ENCODE results near the gene PACRG. TPM values are rescaled to one million over a fixed set of nuclear protein-coding genes. Genes with fewer than 3 reads are reported as not detected.

PACRG gene
- total RNA-seq, 1 experiment from 2014 or later, result 0.44 TPM

DNA sequence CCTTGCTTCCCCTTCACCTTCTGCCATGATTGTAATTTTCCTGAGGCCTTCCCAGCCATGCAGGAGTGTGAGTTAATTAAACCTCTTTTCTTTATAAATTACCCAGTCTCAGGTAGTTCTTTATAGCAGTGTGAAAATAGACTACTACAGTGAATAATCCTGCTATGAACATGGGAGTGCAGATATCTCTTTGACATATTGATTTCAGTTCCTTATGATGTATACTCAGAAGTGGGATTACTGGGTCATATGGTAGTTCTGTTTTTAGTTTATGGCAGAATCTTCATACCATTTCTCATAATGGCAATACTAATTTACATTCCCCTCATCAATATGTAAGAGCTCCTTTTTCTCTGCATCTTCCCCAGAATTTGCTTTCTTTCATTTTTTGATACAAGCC lies 26.0 kb downstream of the PACRG start:
- DNase-seq (ENCODE audit: low spot score), result no peak

GRCh38 chr6:162770136-162770535 lies 42.4 kb downstream of the PACRG start:
- H3K4me3 Mint-ChIP-seq, result no peak overlapping the region
- no peaks in the 10 kb centered on the region for H3K9me3 Mint-ChIP-seq
- H3K27me3 Mint-ChIP-seq (ENCODE audit: low read depth), result no peaks in the 10 kb centered on the region
- H3K4me1 Mint-ChIP-seq, result no peaks in the 10 kb centered on the region
- no peak overlapping the region for H3K27ac Mint-ChIP-seq
- no peak for DNase-seq (ENCODE audit: low spot score)
- H3K36me3 Mint-ChIP-seq, result no peaks in the 10 kb centered on the region
- ChIA-PET POLR2A (no interaction called here), CTCF (no interaction called here)
- ATAC-seq, result no peak
- TF ChIP-seq GTF2I (CRISPR knock-in tag; conservative IDR thresholded peaks at IDR 0.05), result no peak
- TF ChIP-seq CDX4 (CRISPR knock-in tag; IDR thresholded peaks at IDR 0.05; ENCODE audit: borderline replicate concordance), result no peak
- no peak for TF ChIP-seq ZNF396 (CRISPR knock-in tag; IDR thresholded peaks at IDR 0.05; ENCODE audit: borderline replicate concordance)
- no peak for TF ChIP-seq MAX (CRISPR knock-in tag; IDR thresholded peaks at IDR 0.05)
- TF ChIP-seq, protein P1, sequence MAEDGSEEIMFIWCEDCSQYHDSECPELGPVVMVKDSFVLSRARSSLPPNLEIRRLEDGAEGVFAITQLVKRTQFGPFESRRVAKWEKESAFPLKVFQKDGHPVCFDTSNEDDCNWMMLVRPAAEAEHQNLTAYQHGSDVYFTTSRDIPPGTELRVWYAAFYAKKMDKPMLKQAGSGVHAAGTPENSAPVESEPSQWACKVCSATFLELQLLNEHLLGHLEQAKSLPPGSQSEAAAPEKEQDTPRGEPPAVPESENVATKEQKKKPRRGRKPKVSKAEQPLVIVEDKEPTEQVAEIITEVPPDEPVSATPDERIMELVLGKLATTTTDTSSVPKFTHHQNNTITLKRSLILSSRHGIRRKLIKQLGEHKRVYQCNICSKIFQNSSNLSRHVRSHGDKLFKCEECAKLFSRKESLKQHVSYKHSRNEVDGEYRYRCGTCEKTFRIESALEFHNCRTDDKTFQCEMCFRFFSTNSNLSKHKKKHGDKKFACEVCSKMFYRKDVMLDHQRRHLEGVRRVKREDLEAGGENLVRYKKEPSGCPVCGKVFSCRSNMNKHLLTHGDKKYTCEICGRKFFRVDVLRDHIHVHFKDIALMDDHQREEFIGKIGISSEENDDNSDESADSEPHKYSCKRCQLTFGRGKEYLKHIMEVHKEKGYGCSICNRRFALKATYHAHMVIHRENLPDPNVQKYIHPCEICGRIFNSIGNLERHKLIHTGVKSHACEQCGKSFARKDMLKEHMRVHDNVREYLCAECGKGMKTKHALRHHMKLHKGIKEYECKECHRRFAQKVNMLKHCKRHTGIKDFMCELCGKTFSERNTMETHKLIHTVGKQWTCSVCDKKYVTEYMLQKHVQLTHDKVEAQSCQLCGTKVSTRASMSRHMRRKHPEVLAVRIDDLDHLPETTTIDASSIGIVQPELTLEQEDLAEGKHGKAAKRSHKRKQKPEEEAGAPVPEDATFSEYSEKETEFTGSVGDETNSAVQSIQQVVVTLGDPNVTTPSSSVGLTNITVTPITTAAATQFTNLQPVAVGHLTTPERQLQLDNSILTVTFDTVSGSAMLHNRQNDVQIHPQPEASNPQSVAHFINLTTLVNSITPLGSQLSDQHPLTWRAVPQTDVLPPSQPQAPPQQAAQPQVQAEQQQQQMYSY (CRISPR knock-in tag; IDR thresholded peaks at IDR 0.05), result no peak
- TF ChIP-seq HMGA2 (CRISPR knock-in tag; IDR thresholded peaks at IDR 0.05), result no peak
- no peak for TF ChIP-seq E2F4 (CRISPR knock-in tag; IDR thresholded peaks at IDR 0.05; ENCODE audit: borderline replicate concordance, low read depth)

More for the DNA sequence above, 26.0 kb downstream of the PACRG start:
- H3K27ac Mint-ChIP-seq, result no peak overlapping the region
- H3K36me3 Mint-ChIP-seq, result no peaks in the 10 kb centered on the region
- no peak overlapping the region for H3K4me3 Mint-ChIP-seq
- CTCF ChIA-PET, result no interaction called here
- no peak for ATAC-seq
- H3K4me1 Mint-ChIP-seq, result no peaks in the 10 kb centered on the region
- H3K9me3 Mint-ChIP-seq, result peaks cover 5% of the 10 kb centered on the region; the same call in 1 of the 2 replicates
- no peak for TF ChIP-seq EMX1 (CRISPR knock-in tag; IDR thresholded peaks at IDR 0.05)
- TF ChIP-seq ZNF423 (CRISPR knock-in tag; IDR thresholded peaks at IDR 0.05), result no peak
- TF ChIP-seq TEAD1 (CRISPR knock-in tag; IDR thresholded peaks at IDR 0.05), result no peak
- TF ChIP-seq ZBTB21 (CRISPR knock-in tag; IDR thresholded peaks at IDR 0.05; ENCODE audit: borderline replicate concordance), result no peak
- no peak for TF ChIP-seq KAT7 (CRISPR knock-in tag; IDR thresholded peaks at IDR 0.05; ENCODE audit: borderline replicate concordance)
- TF ChIP-seq ELF4 (CRISPR knock-in tag; IDR thresholded peaks at IDR 0.05; ENCODE audit: low read depth), result no peak
- no peak for TF ChIP-seq CREM (CRISPR knock-in tag; IDR thresholded peaks at IDR 0.05)
- TF ChIP-seq, protein P2, sequence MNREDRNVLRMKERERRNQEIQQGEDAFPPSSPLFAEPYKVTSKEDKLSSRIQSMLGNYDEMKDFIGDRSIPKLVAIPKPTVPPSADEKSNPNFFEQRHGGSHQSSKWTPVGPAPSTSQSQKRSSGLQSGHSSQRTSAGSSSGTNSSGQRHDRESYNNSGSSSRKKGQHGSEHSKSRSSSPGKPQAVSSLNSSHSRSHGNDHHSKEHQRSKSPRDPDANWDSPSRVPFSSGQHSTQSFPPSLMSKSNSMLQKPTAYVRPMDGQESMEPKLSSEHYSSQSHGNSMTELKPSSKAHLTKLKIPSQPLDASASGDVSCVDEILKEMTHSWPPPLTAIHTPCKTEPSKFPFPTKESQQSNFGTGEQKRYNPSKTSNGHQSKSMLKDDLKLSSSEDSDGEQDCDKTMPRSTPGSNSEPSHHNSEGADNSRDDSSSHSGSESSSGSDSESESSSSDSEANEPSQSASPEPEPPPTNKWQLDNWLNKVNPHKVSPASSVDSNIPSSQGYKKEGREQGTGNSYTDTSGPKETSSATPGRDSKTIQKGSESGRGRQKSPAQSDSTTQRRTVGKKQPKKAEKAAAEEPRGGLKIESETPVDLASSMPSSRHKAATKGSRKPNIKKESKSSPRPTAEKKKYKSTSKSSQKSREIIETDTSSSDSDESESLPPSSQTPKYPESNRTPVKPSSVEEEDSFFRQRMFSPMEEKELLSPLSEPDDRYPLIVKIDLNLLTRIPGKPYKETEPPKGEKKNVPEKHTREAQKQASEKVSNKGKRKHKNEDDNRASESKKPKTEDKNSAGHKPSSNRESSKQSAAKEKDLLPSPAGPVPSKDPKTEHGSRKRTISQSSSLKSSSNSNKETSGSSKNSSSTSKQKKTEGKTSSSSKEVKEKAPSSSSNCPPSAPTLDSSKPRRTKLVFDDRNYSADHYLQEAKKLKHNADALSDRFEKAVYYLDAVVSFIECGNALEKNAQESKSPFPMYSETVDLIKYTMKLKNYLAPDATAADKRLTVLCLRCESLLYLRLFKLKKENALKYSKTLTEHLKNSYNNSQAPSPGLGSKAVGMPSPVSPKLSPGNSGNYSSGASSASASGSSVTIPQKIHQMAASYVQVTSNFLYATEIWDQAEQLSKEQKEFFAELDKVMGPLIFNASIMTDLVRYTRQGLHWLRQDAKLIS (CRISPR knock-in tag; IDR thresholded peaks at IDR 0.05; ENCODE audit: borderline replicate concordance), result no peak
- TF ChIP-seq, protein P3, sequence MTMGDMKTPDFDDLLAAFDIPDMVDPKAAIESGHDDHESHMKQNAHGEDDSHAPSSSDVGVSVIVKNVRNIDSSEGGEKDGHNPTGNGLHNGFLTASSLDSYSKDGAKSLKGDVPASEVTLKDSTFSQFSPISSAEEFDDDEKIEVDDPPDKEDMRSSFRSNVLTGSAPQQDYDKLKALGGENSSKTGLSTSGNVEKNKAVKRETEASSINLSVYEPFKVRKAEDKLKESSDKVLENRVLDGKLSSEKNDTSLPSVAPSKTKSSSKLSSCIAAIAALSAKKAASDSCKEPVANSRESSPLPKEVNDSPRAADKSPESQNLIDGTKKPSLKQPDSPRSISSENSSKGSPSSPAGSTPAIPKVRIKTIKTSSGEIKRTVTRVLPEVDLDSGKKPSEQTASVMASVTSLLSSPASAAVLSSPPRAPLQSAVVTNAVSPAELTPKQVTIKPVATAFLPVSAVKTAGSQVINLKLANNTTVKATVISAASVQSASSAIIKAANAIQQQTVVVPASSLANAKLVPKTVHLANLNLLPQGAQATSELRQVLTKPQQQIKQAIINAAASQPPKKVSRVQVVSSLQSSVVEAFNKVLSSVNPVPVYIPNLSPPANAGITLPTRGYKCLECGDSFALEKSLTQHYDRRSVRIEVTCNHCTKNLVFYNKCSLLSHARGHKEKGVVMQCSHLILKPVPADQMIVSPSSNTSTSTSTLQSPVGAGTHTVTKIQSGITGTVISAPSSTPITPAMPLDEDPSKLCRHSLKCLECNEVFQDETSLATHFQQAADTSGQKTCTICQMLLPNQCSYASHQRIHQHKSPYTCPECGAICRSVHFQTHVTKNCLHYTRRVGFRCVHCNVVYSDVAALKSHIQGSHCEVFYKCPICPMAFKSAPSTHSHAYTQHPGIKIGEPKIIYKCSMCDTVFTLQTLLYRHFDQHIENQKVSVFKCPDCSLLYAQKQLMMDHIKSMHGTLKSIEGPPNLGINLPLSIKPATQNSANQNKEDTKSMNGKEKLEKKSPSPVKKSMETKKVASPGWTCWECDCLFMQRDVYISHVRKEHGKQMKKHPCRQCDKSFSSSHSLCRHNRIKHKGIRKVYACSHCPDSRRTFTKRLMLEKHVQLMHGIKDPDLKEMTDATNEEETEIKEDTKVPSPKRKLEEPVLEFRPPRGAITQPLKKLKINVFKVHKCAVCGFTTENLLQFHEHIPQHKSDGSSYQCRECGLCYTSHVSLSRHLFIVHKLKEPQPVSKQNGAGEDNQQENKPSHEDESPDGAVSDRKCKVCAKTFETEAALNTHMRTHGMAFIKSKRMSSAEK (CRISPR knock-in tag; IDR thresholded peaks at IDR 0.05; ENCODE audit: borderline replicate concordance), result no peak
- no peak for TF ChIP-seq SOX15 (CRISPR knock-in tag; IDR thresholded peaks at IDR 0.05)
- TF ChIP-seq NFATC4 (CRISPR knock-in tag; IDR thresholded peaks at IDR 0.05), result no peak
- TF ChIP-seq, protein P4, sequence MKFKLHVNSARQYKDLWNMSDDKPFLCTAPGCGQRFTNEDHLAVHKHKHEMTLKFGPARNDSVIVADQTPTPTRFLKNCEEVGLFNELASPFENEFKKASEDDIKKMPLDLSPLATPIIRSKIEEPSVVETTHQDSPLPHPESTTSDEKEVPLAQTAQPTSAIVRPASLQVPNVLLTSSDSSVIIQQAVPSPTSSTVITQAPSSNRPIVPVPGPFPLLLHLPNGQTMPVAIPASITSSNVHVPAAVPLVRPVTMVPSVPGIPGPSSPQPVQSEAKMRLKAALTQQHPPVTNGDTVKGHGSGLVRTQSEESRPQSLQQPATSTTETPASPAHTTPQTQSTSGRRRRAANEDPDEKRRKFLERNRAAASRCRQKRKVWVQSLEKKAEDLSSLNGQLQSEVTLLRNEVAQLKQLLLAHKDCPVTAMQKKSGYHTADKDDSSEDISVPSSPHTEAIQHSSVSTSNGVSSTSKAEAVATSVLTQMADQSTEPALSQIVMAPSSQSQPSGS (CRISPR knock-in tag; IDR thresholded peaks at IDR 0.05; ENCODE audit: borderline replicate concordance, low read depth), result no peak
- POLR2A ChIA-PET, result no interaction called here
- H3K27me3 Mint-ChIP-seq (ENCODE audit: low read depth), result no peaks in the 10 kb centered on the region
